GM23338 (cell line): ENCODE measurements around the gene ZNF687. TPM values are rescaled to one million over a fixed set of nuclear protein-coding genes. Genes with fewer than 3 reads are reported as not detected.

Experiments
- ATAC-seq: fragments of 200-7000 bp; cut with Tn5 transposase; 3 replicates; pipeline ENCODE4 v1.9.1; 2020
- DNase-seq: peaks from one replicate; pipeline ENCODE4 v3.0.0-alpha.2; 2015; ENCODE audit warnings: low spot score
- H2AFZ ChIP-seq: fragments of 200-600 bp; sonication (generic); 2 replicates; pipeline ENCODE4 v1.8.0; 2016; ENCODE audit warnings: antibody characterized with exemption, mild to moderate bottlenecking, moderate library complexity
- H3F3A ChIP-seq: fragments of 200-600 bp; sonication (generic); replicated peaks from 2 replicates; pipeline ENCODE4 v1.8.0; 2017; ENCODE audit warnings: antibody characterized with exemption, mixed run types, low read depth
- H3K27ac ChIP-seq: fragments of 200-600 bp; sonication (generic); 2 replicates; pipeline ENCODE4 v1.6.1; 2016; ENCODE audit warnings: low read depth
- H3K27me3 ChIP-seq: fragments of 200-600 bp; sonication (generic); 2 replicates; pipeline ENCODE4 v1.8.0; 2016; ENCODE audit warnings: mild to moderate bottlenecking, mixed run types, moderate library complexity; ENCODE audit not compliant: insufficient read depth
- H3K36me3 ChIP-seq: fragments of 200-600 bp; sonication (generic); 2 replicates; pipeline ENCODE4 v1.8.0; 2016; ENCODE audit warnings: mild to moderate bottlenecking; ENCODE audit not compliant: insufficient read depth
- H3K4me1 ChIP-seq: fragments of 200-600 bp; sonication (generic); 2 replicates; pipeline ENCODE4 v1.8.0; 2016; ENCODE audit warnings: mild to moderate bottlenecking, moderate library complexity; ENCODE audit not compliant: insufficient read depth
- H3K4me2 ChIP-seq: fragments of 200-600 bp; sonication (generic); 2 replicates; pipeline ENCODE4 v1.7.1; 2017; ENCODE audit warnings: mixed run types
- H3K4me3 ChIP-seq: fragments of 200-600 bp; sonication (generic); 2 replicates; pipeline ENCODE4 v1.6.1; 2016; ENCODE audit warnings: mixed run types
- H3K79me2 ChIP-seq: fragments of 200-600 bp; sonication (generic); replicated peaks from 2 replicates; pipeline ENCODE4 v1.8.0; 2017; ENCODE audit warnings: mild to moderate bottlenecking; ENCODE audit not compliant: insufficient read depth
- H3K9me2 ChIP-seq: fragments of 200-600 bp; sonication (generic); 2 replicates; pipeline ENCODE4 v1.8.0; 2017; ENCODE audit not compliant: insufficient read depth
- H4K20me1 ChIP-seq: fragments of 200-600 bp; sonication (generic); replicated peaks from 2 replicates; pipeline ENCODE4 v1.8.0; 2017; ENCODE audit warnings: mild to moderate bottlenecking; ENCODE audit not compliant: insufficient read depth
- H3K27ac Mint-ChIP-seq: 2 replicates; pipeline ENCODE4 v1.8.0; 2020; ENCODE audit warnings: inconsistent platforms, mild to moderate bottlenecking, moderate library complexity, mixed read lengths
- H3K27me3 Mint-ChIP-seq: 3 replicates; pipeline ENCODE4 v1.8.0; 2022; ENCODE audit warnings: low read depth, mild to moderate bottlenecking, moderate library complexity, mixed read lengths, inconsistent platforms; ENCODE audit not compliant: insufficient read depth, poor library complexity
- H3K36me3 Mint-ChIP-seq: 3 replicates; pipeline ENCODE4 v1.8.0; 2021; ENCODE audit warnings: low read depth, mild to moderate bottlenecking, inconsistent platforms, moderate library complexity, mixed read lengths
- H3K4me1 Mint-ChIP-seq: 3 replicates; pipeline ENCODE4 v1.8.0; 2020; ENCODE audit warnings: mild to moderate bottlenecking, inconsistent platforms, mixed read lengths
- H3K4me3 Mint-ChIP-seq: 3 replicates; pipeline ENCODE4 v1.8.0; 2021; ENCODE audit warnings: moderate library complexity, mild to moderate bottlenecking, inconsistent platforms, mixed read lengths
- H3K9me3 Mint-ChIP-seq: 3 replicates; pipeline ENCODE4 v1.8.0; 2020; ENCODE audit warnings: moderate library complexity, mild to moderate bottlenecking, inconsistent platforms, mixed read lengths
- CREB1 ChIP-seq: fragments of 250-450 bp; sonication (Bioruptor Pico); IDR thresholded peaks from 2 replicates; pipeline ENCODE4 v1.5.0; 2020; ENCODE audit warnings: low read depth, mild to moderate bottlenecking, moderate library complexity
- EZH2phosphoT487 ChIP-seq: fragments of 200-600 bp; sonication (generic); IDR thresholded peaks from one replicate; pipeline ENCODE4 v1.8.1; 2018; ENCODE audit warnings: antibody characterized with exemption; ENCODE audit not compliant: unreplicated experiment
- POLR2AphosphoS5 ChIP-seq: IDR thresholded peaks from 2 replicates; pipeline ENCODE4 v1.6.1; 2016; ENCODE audit warnings: antibody characterized with exemption, low read depth
- STAT1 ChIP-seq: IDR thresholded peaks from one replicate; pipeline ENCODE4 v1.6.1; 2016; ENCODE audit warnings: antibody characterized with exemption; ENCODE audit not compliant: unreplicated experiment
- ZNF114 ChIP-seq: fragments of 250-450 bp; sonication (Bioruptor Pico); IDR thresholded peaks from 2 replicates; pipeline ENCODE4 v1.5.0; 2020; ENCODE audit warnings: mild to moderate bottlenecking, moderate library complexity
- polyA plus RNA-seq: library from polyadenylated mRNA; unstranded; fragments of >200 nt; fragmentation: Nextera tagmentation; extraction: Ambion mirVana; gene quantifications from 2 replicates; pipeline ENCODE4 v1.2.1, GENCODE V29; 2016
- total RNA-seq: library from RNA; depleted of rRNA; stranded (reverse); fragments of >200 nt; shearing (Covaris generic); gene quantifications from 2 replicates; pipeline ENCODE4 v1.2.3, GENCODE V29; 2014
- TF ChIP-seq, protein P1 (sequence below): IDR thresholded peaks from one replicate; pipeline ENCODE4 v1.6.1; 2018; ENCODE audit warnings: antibody characterized with exemption; ENCODE audit not compliant: unreplicated experiment

ZNF687 gene
- total and polyA plus RNA-seq, 2 experiments from 2014 or later = 7.7 to 63.9 TPM

DNA sequence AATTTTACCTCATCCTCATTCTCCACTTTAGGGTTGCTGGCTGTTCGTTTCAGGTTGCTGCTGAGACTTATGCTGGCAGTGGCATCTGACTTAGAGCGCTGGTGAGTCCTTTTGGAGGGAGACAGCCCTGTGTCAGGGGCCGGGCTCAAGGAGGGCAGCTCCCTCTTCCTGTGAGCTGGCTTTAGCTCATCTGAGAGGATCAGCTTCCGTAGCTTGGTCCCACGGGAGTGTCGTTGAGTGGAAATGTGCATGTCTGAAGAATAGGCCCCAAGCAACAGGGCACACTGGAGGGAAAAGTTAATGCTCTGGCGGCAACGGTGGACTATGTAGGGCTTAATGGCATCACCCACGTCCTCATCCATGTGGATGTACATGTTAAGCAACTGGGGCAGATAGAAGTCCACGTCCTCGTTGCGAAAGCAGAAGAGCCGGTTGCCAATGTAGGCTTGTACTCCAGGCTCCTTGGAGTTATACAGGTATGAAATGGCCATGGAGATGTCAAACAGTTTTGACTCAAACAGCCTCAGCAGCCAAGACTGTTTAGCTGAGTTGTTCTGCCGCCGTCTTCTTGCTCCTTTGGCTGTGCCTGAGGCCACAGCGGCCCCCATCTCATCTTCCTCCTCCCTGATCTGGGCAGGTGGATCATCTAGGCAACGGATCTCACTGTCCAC, 33.6 kb downstream of the ZNF687 start (continued):
- TF ChIP-seq, protein P1, sequence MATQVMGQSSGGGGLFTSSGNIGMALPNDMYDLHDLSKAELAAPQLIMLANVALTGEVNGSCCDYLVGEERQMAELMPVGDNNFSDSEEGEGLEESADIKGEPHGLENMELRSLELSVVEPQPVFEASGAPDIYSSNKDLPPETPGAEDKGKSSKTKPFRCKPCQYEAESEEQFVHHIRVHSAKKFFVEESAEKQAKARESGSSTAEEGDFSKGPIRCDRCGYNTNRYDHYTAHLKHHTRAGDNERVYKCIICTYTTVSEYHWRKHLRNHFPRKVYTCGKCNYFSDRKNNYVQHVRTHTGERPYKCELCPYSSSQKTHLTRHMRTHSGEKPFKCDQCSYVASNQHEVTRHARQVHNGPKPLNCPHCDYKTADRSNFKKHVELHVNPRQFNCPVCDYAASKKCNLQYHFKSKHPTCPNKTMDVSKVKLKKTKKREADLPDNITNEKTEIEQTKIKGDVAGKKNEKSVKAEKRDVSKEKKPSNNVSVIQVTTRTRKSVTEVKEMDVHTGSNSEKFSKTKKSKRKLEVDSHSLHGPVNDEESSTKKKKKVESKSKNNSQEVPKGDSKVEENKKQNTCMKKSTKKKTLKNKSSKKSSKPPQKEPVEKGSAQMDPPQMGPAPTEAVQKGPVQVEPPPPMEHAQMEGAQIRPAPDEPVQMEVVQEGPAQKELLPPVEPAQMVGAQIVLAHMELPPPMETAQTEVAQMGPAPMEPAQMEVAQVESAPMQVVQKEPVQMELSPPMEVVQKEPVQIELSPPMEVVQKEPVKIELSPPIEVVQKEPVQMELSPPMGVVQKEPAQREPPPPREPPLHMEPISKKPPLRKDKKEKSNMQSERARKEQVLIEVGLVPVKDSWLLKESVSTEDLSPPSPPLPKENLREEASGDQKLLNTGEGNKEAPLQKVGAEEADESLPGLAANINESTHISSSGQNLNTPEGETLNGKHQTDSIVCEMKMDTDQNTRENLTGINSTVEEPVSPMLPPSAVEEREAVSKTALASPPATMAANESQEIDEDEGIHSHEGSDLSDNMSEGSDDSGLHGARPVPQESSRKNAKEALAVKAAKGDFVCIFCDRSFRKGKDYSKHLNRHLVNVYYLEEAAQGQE = no peak
- TF ChIP-seq EZH2phosphoT487 (no peak), POLR2AphosphoS5 (no peak)

DNA sequence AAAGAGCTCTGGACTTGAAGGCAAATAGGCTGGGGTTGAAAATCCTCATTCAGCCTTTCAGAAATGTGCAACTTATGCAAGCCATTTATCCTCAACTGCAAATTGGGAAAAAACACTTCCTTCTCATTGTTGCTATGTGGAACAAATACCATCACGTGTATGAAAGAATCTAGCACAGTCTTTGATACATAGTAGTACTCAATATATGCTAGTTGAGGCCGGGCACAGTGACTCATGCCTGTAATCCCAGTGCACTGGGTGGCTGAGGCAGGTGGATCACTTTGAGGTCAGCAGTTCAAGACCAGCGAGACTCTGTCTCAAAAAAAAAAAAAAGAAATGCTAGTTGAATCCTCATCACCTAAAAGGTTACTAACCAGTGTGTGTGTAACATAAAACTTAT, 36.9 kb downstream of the ZNF687 start:
- Mint-ChIP-seq H3K4me3 (no peak overlapping the region), H3K36me3 (peaks cover 19% of the 10 kb centered on the region), H3K27me3 (peaks cover 2% of the 10 kb centered on the region), H3K4me1 (no peaks in the 10 kb centered on the region), H3K9me3 (no peaks in the 10 kb centered on the region), H3K27ac (no peak overlapping the region)
- DNase-seq (no peak), ATAC-seq (no peak)
- Histone ChIP-seq H3F3A (0 out of 2 replicates have a peak, but pooled peaks cover 4% of the 10 kb centered on the region), H3K4me3 (no peak overlapping the region), H3K4me1 (no peaks in the 10 kb centered on the region), H3K4me2 (no peak overlapping the region), H4K20me1 (peaks cover under 1% of the 10 kb centered on the region; the same call in 1 of the 2 replicates), H2AFZ (no peak overlapping the region), H3K36me3 (0 out of 2 replicates have a peak, but pooled peaks cover under 1% of the 10 kb centered on the region), H3K79me2 (0 out of 2 replicates have a peak, but pooled peaks cover 3% of the 10 kb centered on the region), H3K27me3 (no peaks in the 10 kb centered on the region), H3K9me2 (no peaks in the 10 kb centered on the region), H3K27ac (no peak overlapping the region)
- TF ChIP-seq ZNF114 (no peak), CREB1 (CRISPR knock-in tag) (no peak), STAT1 (no peak)
- TF ChIP-seq, protein P1 = no peak
